K562 (cell line): ENCODE data around the gene MED29. TPM values are rescaled to one million over a fixed set of nuclear protein-coding genes. Genes with fewer than 3 reads are reported as not detected.

Experiments
- CTBP1 ChIP-seq: fragments of 450-650 bp; IDR thresholded peaks from 2 replicates; pipeline ENCODE4 v1.6.1; 2016; ENCODE audit warnings: borderline replicate concordance
- GATA2 ChIP-seq: sonication (generic); formaldehyde crosslinking; IDR thresholded peaks from 2 replicates; pipeline ENCODE4 v1.4.0; 2020; ENCODE audit warnings: mild to moderate bottlenecking, missing genetic modification reagents
- HDAC1 ChIP-seq, 2 experiments: fragments of 450-650 bp; IDR thresholded peaks; 2 replicates each; pipeline ENCODE4 v1.6.1; 2016 to 2017; ENCODE audit warnings: inconsistent platforms in 1 of 2, mild to moderate bottlenecking in 1 of 2, moderate library complexity in 1 of 2
- MEIS2 ChIP-seq: fragments of 450-650 bp; IDR thresholded peaks from 2 replicates; pipeline ENCODE4 v1.6.1; 2014; ENCODE audit warnings: mild to moderate bottlenecking; ENCODE audit not compliant: partially characterized antibody
- PATZ1 ChIP-seq: fragments of 250-450 bp; sonication (Bioruptor Pico); IDR thresholded peaks from 2 replicates; pipeline ENCODE4 v1.5.0; 2020; ENCODE audit warnings: mild to moderate bottlenecking, borderline replicate concordance
- RAD21 ChIP-seq, 2 experiments: fragments of 250-450 bp in 1 of 2; fragments of 450-650 bp in 1 of 2; sonication (Bioruptor Pico) in 1 of 2; formaldehyde crosslinking in 1 of 2; IDR thresholded peaks in 1 of 2; conservative IDR thresholded peaks in 1 of 2; 2 replicates each; pipeline versions ENCODE4 v1.4.0 to v1.8.0; 2020 to 2022; ENCODE audit warnings: mild to moderate bottlenecking in 2 of 2, moderate library complexity in 1 of 2
- RCOR1 ChIP-seq, 2 experiments: IDR thresholded peaks; 2 replicates each; pipeline ENCODE4 v1.6.1; 2012; ENCODE audit warnings: low read depth in 2 of 2, low read length in 2 of 2, borderline replicate concordance in 1 of 2, improper control_type of control experiment in 1 of 2
- REST ChIP-seq, 2 experiments: fragments of 450-650 bp; formaldehyde crosslinking in 1 of 2; IDR thresholded peaks; 2 replicates each; pipeline versions ENCODE4 v1.4.0 to v1.6.1; 2014 to 2020; ENCODE audit warnings: mild to moderate bottlenecking in 2 of 2, borderline replicate concordance in 1 of 2, low read depth in 1 of 2
- RUNX1 ChIP-seq: sonication (generic); IDR thresholded peaks from 2 replicates; pipeline ENCODE4 v1.6.1; 2016; ENCODE audit warnings: antibody characterized with exemption, low read depth
- SPI1 ChIP-seq: IDR thresholded peaks from 2 replicates; pipeline ENCODE4 v1.6.1; 2011; ENCODE audit warnings: low read depth, low read length, control low read depth, borderline replicate concordance
- ZC3H4 ChIP-seq: sonication (generic); formaldehyde crosslinking; IDR thresholded peaks from 2 replicates; pipeline ENCODE4 v1.9.0; 2021; ENCODE audit warnings: missing genetic modification reagents, borderline replicate concordance
- ZNF253 ChIP-seq: fragments of 250-450 bp; sonication (Bioruptor Pico); conservative IDR thresholded peaks from 2 replicates; pipeline ENCODE4 v1.6.1; 2021; ENCODE audit warnings: mild to moderate bottlenecking
- ZNF445 ChIP-seq: fragments of 250-450 bp; sonication (Bioruptor Pico); IDR thresholded peaks from 2 replicates; pipeline ENCODE4 v1.4.0; 2020; ENCODE audit warnings: low read depth, mild to moderate bottlenecking, moderate library complexity
- ZNF668 ChIP-seq: fragments of 250-450 bp; sonication (Bioruptor Pico); IDR thresholded peaks from 2 replicates; pipeline ENCODE4 v1.8.0; 2022; ENCODE audit warnings: mild to moderate bottlenecking, inconsistent platforms
- polyA plus RNA-seq, 8 experiments: library from polyadenylated mRNA; depleted of rRNA in 4 of 8; stranded (reverse) in 5 of 8; unstranded in 3 of 8; fragments of >200 nt; fragmentation: Nextera tagmentation in 2 of 8; fragmentation: Illumina TruSeq in 1 of 8; extraction: Ambion mirVana in 2 of 8; extraction: Trizol in 1 of 8; gene quantifications; 2 replicates each; pipeline versions ENCODE4 v1.2.1 to v1.2.3, GENCODE V29; 2011 to 2014; ENCODE audit warnings: inconsistent platforms in 1 of 8, missing spikeins in 1 of 8
- total RNA-seq, 7 experiments: library from RNA; depleted of rRNA in 6 of 7; stranded (reverse); fragments of >200 nt in 6 of 7; fragmentation: Illumina TruSeq in 2 of 7; extraction: Trizol in 2 of 7; gene quantifications; 2 replicates each; pipeline versions ENCODE4 v1.2.1 to v1.2.3, GENCODE V29; 2011 to 2021; ENCODE audit warnings: low replicate concordance in 1 of 7

The MED29 gene
- total and polyA plus RNA-seq, 9 of the 15 experiments (the other 6 are each of a cell fraction or from before 2014, with no cell fraction given) = 1.8 to 22.6 (median 12.4) TPM

- TF ChIP-seq ZNF445 (CRISPR knock-in tag) (no peak), RAD21 (CRISPR knock-in tag; conservative IDR thresholded peaks at IDR 0.05 in 1 of 2, IDR thresholded peaks at IDR 0.05 in 1 of 2) (peak in 1 of 2 experiments; percentile 54; a peak in 2 of 4 replicates), ZC3H4 (no peak), ZNF253 (CRISPR knock-in tag) (no peak), SPI1 (no peak), GATA2 (peak; percentile 53), CTBP1 (0 out of 2 replicates have a peak, but pooled peaks have one; percentile 28), MEIS2 (peak; percentile 86), ZNF668 (CRISPR knock-in tag) (no peak), PATZ1 (CRISPR knock-in tag) (no peak), RCOR1 (IDR thresholded peaks at IDR 0.05; ENCODE audit: borderline replicate concordance in 1 of 2, low read depth in 2 of 2, low read length in 2 of 2) (peak in 1 of 2 experiments; percentile 55; a peak in 1 of 4 replicates), REST (IDR thresholded peaks at IDR 0.05; ENCODE audit: borderline replicate concordance) (peak; percentile 52; the same call in 1 of the 2 replicates), REST (CRISPR knock-in tag; IDR thresholded peaks at IDR 0.05; ENCODE audit: low read depth) (no peak), HDAC1 (IDR thresholded peaks at IDR 0.05) (0 out of 4 replicates have a peak, but pooled peaks of 1 of the 2 experiments have one; percentile 18), RUNX1 (no peak)
These were observed 39.6 kb upstream of the MED29 start (continued) for GRCh38 chr19:39351537-39352064.
